ENCODE data around the gene IL32.

GRCh38 chr16:3017794-3018506 is 47.5 kb upstream of the IL32 start, which contains the start of gene CLDN6:
- TF ChIP-seq CTCF (conservative IDR thresholded peaks at IDR 0.05; ENCODE audit: low read depth in 2 of 2): peak; percentile 75 to 94
- peak; percentile 100 for TF ChIP-seq POLR2AphosphoS5 (IDR thresholded peaks at IDR 0.05; ENCODE audit: low read depth)
- no peak for TF ChIP-seq EZH2phosphoT487 (IDR thresholded peaks at IDR 0.05; ENCODE audit: unreplicated experiment)
- TF ChIP-seq EZH2 (IDR thresholded peaks at IDR 0.05; ENCODE audit: low read depth, unreplicated experiment): no peak
- TF ChIP-seq, protein P1, sequence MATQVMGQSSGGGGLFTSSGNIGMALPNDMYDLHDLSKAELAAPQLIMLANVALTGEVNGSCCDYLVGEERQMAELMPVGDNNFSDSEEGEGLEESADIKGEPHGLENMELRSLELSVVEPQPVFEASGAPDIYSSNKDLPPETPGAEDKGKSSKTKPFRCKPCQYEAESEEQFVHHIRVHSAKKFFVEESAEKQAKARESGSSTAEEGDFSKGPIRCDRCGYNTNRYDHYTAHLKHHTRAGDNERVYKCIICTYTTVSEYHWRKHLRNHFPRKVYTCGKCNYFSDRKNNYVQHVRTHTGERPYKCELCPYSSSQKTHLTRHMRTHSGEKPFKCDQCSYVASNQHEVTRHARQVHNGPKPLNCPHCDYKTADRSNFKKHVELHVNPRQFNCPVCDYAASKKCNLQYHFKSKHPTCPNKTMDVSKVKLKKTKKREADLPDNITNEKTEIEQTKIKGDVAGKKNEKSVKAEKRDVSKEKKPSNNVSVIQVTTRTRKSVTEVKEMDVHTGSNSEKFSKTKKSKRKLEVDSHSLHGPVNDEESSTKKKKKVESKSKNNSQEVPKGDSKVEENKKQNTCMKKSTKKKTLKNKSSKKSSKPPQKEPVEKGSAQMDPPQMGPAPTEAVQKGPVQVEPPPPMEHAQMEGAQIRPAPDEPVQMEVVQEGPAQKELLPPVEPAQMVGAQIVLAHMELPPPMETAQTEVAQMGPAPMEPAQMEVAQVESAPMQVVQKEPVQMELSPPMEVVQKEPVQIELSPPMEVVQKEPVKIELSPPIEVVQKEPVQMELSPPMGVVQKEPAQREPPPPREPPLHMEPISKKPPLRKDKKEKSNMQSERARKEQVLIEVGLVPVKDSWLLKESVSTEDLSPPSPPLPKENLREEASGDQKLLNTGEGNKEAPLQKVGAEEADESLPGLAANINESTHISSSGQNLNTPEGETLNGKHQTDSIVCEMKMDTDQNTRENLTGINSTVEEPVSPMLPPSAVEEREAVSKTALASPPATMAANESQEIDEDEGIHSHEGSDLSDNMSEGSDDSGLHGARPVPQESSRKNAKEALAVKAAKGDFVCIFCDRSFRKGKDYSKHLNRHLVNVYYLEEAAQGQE (IDR thresholded peaks at IDR 0.05; ENCODE audit: unreplicated experiment): no peak
- no peak for TF ChIP-seq STAT1 (IDR thresholded peaks at IDR 0.05; ENCODE audit: unreplicated experiment)
- no peak for TF ChIP-seq ZNF331 (CRISPR knock-in tag; IDR thresholded peaks at IDR 0.05; ENCODE audit: low read depth)
- TF ChIP-seq CREB1 (CRISPR knock-in tag; IDR thresholded peaks at IDR 0.05; ENCODE audit: low read depth): peak; percentile 99
- TF ChIP-seq, protein P2, sequence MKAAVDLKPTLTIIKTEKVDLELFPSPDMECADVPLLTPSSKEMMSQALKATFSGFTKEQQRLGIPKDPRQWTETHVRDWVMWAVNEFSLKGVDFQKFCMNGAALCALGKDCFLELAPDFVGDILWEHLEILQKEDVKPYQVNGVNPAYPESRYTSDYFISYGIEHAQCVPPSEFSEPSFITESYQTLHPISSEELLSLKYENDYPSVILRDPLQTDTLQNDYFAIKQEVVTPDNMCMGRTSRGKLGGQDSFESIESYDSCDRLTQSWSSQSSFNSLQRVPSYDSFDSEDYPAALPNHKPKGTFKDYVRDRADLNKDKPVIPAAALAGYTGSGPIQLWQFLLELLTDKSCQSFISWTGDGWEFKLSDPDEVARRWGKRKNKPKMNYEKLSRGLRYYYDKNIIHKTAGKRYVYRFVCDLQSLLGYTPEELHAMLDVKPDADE (IDR thresholded peaks at IDR 0.05): peak; percentile 60; the same call in 1 of the 2 replicates
- TF ChIP-seq ZNF114 (CRISPR knock-in tag; IDR thresholded peaks at IDR 0.05): no peak
- TF ChIP-seq JUNB (IDR thresholded peaks at IDR 0.05; ENCODE audit: unreplicated experiment): no peak
- TF ChIP-seq, protein P3, sequence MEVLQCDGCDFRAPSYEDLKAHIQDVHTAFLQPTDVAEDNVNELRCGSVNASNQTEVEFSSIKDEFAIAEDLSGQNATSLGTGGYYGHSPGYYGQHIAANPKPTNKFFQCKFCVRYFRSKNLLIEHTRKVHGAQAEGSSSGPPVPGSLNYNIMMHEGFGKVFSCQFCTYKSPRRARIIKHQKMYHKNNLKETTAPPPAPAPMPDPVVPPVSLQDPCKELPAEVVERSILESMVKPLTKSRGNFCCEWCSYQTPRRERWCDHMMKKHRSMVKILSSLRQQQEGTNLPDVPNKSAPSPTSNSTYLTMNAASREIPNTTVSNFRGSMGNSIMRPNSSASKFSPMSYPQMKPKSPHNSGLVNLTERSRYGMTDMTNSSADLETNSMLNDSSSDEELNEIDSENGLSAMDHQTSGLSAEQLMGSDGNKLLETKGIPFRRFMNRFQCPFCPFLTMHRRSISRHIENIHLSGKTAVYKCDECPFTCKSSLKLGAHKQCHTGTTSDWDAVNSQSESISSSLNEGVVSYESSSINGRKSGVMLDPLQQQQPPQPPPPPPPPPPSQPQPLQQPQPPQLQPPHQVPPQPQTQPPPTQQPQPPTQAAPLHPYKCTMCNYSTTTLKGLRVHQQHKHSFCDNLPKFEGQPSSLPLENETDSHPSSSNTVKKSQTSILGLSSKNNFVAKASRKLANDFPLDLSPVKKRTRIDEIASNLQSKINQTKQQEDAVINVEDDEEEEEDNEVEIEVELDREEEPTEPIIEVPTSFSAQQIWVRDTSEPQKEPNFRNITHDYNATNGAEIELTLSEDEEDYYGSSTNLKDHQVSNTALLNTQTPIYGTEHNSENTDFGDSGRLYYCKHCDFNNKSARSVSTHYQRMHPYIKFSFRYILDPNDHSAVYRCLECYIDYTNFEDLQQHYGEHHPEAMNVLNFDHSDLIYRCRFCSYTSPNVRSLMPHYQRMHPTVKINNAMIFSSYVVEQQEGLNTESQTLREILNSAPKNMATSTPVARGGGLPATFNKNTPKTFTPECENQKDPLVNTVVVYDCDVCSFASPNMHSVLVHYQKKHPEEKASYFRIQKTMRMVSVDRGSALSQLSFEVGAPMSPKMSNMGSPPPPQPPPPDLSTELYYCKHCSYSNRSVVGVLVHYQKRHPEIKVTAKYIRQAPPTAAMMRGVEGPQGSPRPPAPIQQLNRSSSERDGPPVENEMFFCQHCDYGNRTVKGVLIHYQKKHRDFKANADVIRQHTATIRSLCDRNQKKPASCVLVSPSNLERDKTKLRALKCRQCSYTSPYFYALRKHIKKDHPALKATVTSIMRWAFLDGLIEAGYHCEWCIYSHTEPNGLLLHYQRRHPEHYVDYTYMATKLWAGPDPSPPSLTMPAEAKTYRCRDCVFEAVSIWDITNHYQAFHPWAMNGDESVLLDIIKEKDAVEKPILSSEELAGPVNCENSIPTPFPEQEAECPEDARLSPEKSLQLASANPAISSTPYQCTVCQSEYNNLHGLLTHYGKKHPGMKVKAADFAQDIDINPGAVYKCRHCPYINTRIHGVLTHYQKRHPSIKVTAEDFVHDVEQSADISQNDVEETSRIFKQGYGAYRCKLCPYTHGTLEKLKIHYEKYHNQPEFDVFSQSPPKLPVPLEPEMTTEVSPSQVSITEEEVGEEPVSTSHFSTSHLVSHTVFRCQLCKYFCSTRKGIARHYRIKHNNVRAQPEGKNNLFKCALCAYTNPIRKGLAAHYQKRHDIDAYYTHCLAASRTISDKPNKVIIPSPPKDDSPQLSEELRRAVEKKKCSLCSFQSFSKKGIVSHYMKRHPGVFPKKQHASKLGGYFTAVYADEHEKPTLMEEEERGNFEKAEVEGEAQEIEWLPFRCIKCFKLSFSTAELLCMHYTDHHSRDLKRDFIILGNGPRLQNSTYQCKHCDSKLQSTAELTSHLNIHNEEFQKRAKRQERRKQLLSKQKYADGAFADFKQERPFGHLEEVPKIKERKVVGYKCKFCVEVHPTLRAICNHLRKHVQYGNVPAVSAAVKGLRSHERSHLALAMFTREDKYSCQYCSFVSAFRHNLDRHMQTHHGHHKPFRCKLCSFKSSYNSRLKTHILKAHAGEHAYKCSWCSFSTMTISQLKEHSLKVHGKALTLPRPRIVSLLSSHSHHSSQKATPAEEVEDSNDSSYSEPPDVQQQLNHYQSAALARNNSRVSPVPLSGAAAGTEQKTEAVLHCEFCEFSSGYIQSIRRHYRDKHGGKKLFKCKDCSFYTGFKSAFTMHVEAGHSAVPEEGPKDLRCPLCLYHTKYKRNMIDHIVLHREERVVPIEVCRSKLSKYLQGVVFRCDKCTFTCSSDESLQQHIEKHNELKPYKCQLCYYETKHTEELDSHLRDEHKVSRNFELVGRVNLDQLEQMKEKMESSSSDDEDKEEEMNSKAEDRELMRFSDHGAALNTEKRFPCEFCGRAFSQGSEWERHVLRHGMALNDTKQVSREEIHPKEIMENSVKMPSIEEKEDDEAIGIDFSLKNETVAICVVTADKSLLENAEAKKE (CRISPR knock-in tag; IDR thresholded peaks at IDR 0.05): no peak

Data from GM23338 (cell line).